Inferior parietal cortex (tissue), 1 donor: ENCODE data around the gene DDX49.

ENCODE experiments used
- DNase-seq: peaks from one replicate; pipeline ENCODE4 v3.0.0-alpha.2; 2016; ENCODE audit errors: extremely low spot score

DDX49 gene

GRCh38 chr19:18919086-18919899 is at the start of gene DDX49, which contains the start of gene COPE:
Gene DDX49, plus strand, starts transcription at chr19:18919715. Its CDS starts 27 bp downstream, at chr19:18919742.
Gene COPE, minus strand, starts transcription at chr19:18919387. Its CDS starts 39 bp downstream, at chr19:18919348.
- peak; percentile 100 for DNase-seq

- DNase-seq: no peak
These were observed 49.6 kb upstream of the DDX49 start for GRCh38 chr19:18869781-18870530.

GRCh38 chr19:18870531-18871172 is 48.9 kb upstream of the DDX49 start:
- no peak for DNase-seq

- DNase-seq: peak; percentile 4
These were observed 48.0 kb upstream of the DDX49 start for GRCh38 chr19:18871543-18871942.

GRCh38 chr19:18875726-18876125 is 43.8 kb upstream of the DDX49 start:
- DNase-seq: no peak

GRCh38 chr19:18876865-18877264 is 42.6 kb upstream of the DDX49 start:
- no peak for DNase-seq

GRCh38 chr19:18878058-18878797 is 41.3 kb upstream of the DDX49 start:
- DNase-seq: no peak

GRCh38 chr19:18878858-18879578 is 40.5 kb upstream of the DDX49 start:
- no peak for DNase-seq

- DNase-seq: no peak
These were observed 39.7 kb upstream of the DDX49 start for GRCh38 chr19:18879579-18880373.

- DNase-seq: no peak
These were observed 38.0 kb upstream of the DDX49 start for GRCh38 chr19:18881491-18881890.

- DNase-seq: no peak
These were observed 35.8 kb upstream of the DDX49 start for GRCh38 chr19:18883526-18884304.

- no peak for DNase-seq
These were observed 32.5 kb upstream of the DDX49 start for GRCh38 chr19:18886972-18887371.

GRCh38 chr19:18889949-18890745 is 29.4 kb upstream of the DDX49 start:
- no peak for DNase-seq

GRCh38 chr19:18893587-18894253 is 25.8 kb upstream of the DDX49 start:
- no peak for DNase-seq

- DNase-seq: peak; percentile 89
These were observed 25.1 kb upstream of the DDX49 start for GRCh38 chr19:18894254-18895037.

GRCh38 chr19:18895038-18895823 is 24.3 kb upstream of the DDX49 start:
- DNase-seq: no peak
